Peyer's patch (tissue), 4 donors: Measurements from ENCODE around the gene TTC23.

Experiments
- CTCF ChIP-seq, 6 experiments: fragments of 450-650 bp in 4 of 6; fragments of 200-600 bp in 2 of 6; sonication (generic) in 1 of 6; IDR thresholded peaks; one replicate each; pipeline ENCODE4 v1.5.1; 2017 to 2019; ENCODE audit warnings: antibody characterized with exemption in 6 of 6, mild to moderate bottlenecking in 3 of 6, moderate library complexity in 1 of 6
- POLR2A ChIP-seq, 2 donors: fragments of 450-650 bp; IDR thresholded peaks; one replicate each; pipeline ENCODE4 v1.5.1; 2017; ENCODE audit warnings: antibody characterized with exemption in 2 of 2, mild to moderate bottlenecking in 2 of 2, moderate library complexity in 2 of 2

GRCh38 chr15:99106417-99107220 is 142.8 kb downstream of the TTC23 start:
- TF ChIP-seq CTCF (IDR thresholded peaks at IDR 0.05) (no peak), POLR2A (IDR thresholded peaks at IDR 0.05) (no peak)
